ENCODE data around the gene CA11. TPM values are rescaled to one million over a fixed set of nuclear protein-coding genes. Genes with fewer than 3 reads are reported as not detected.
A peak's percentile ranks its signal among the peaks of the same experiment; 100 is the strongest.

The CA11 gene
- total RNA-seq, 2 donors from 2014 or later: 3.0 to 4.6 TPM

DNA sequence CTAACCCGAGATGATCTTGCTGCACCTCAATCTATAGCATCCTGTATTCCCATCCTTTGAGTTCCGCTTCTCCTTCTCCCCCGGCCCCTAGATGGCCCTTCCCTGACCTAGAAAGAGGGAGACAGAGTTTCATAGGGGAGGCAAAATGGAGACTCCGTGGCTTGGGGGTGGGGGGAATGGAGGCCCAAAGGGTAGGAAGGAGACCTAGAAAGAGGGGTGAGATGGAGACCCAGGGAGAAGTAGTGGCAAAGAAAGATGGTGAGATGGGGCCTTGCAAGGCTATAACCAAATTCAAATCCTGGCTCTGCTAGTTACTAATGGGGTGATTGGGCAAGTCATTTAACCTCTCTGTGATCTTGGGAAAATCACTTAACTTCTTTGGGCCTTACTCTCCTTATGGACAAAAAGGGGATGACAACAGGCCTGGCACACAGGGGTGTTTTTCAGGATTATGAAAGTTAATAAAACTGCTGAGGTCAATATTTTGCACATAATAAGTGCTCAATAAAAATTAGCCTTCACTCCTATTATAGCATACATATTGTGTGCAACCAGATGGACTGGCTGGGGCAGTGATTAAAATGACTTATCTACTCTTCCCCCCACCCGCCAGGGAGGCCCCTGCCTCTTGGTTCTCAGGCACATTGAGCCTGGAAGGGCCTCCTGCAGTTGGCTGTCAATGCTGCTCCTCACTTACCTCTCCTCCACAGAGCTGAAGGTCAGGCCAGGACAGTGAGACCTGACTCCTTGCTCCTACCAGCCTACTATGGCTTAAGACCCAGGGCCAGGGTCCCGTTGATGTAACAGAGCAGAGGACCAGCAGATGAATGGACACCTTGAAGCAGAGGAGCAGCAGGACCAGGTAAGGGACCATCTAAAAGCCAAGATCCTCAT lies 26.0 kb downstream of the CA11 start:
- TF ChIP-seq, protein P1, sequence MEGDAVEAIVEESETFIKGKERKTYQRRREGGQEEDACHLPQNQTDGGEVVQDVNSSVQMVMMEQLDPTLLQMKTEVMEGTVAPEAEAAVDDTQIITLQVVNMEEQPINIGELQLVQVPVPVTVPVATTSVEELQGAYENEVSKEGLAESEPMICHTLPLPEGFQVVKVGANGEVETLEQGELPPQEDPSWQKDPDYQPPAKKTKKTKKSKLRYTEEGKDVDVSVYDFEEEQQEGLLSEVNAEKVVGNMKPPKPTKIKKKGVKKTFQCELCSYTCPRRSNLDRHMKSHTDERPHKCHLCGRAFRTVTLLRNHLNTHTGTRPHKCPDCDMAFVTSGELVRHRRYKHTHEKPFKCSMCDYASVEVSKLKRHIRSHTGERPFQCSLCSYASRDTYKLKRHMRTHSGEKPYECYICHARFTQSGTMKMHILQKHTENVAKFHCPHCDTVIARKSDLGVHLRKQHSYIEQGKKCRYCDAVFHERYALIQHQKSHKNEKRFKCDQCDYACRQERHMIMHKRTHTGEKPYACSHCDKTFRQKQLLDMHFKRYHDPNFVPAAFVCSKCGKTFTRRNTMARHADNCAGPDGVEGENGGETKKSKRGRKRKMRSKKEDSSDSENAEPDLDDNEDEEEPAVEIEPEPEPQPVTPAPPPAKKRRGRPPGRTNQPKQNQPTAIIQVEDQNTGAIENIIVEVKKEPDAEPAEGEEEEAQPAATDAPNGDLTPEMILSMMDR (IDR thresholded peaks at IDR 0.05): peak; percentile 6
- H3K36me3 ChIP-seq: peaks cover 19% of the 10 kb centered on the region
- DNase-seq (ENCODE audit: low spot score) (no peak), ATAC-seq (ENCODE audit: insufficient number of reproducible peaks, low FRiP score, low read depth) (no peak)
- H3K27ac ChIP-seq: peak overlapping the region; percentile 93 to 97
- H3K4me1 ChIP-seq (ENCODE audit: control insufficient read depth in 1 of 2, low read depth in 2 of 2): peaks cover 33 to 56% of the 10 kb centered on the region in 2 donors
- no peaks in the 10 kb centered on the region for H3K9me3 ChIP-seq
- H3K27me3 ChIP-seq (replicated peaks; ENCODE audit: insufficient read depth): no peaks in the 10 kb centered on the region
- peak overlapping the region; percentile 95 for H3K4me3 ChIP-seq

DNA sequence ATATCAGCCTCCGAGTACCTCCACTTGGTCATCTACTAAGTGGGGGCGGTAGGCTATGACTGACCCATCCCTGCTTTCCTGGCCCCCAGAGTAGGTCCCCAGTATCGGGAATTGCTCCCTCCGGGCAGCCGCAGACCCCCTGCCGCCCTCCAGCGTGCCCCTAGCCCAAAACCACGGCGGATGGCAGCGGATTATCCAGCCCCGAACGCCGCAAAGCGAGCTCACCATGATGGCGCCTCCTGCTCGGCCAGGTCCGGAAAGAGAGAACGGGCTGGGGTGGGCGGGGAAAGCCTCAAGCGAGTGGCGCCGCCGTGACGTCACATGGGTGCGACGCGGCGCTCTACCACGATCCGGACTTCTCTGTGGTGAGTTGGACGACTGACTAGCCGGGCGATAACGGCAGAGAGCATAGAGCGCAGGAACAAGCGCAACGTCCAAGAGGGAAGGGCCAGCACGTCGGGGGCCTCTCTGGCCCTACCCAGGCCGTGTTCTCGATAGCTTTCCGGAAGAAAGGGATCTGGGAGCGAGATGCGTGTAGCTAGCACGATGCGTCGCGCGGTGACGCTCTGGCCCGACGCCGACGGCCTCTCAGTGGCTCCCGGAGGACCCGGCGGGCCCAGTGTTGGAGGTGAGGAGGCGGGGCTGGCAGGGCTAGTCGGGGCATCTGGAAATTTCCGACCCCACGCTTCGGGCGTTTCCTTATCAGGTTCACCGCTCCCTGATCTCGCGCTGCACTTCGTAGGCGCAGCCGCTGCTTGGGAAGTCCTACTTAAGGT lies 26.9 kb downstream of the CA11 start, which contains the start of the genes RPL18 and SPHK2:
RPL18 (minus strand) TSS at position 263 of the 776 bp plus-strand sequence; CDS start at position 228, 35 bp downstream.
SPHK2 (plus strand) TSS at position 591 of the 776 bp plus-strand sequence. CDS start 1,009 bp downstream, outside the sequence.
- H3K27me3 ChIP-seq (replicated peaks; ENCODE audit: insufficient read depth): no peaks in the 10 kb centered on the region
- H3K27ac ChIP-seq: peak within 1 kb of the TSS; percentile 93 to 97
- H3K9me3 ChIP-seq: no peaks in the 10 kb centered on the region
- TF ChIP-seq, protein P1 (IDR thresholded peaks at IDR 0.05): no peak
- H3K4me3 ChIP-seq: peak within 1 kb of the TSS; percentile 95
- ATAC-seq (ENCODE audit: insufficient number of reproducible peaks, low FRiP score, low read depth): peak; percentile 82
- H3K36me3 ChIP-seq: peaks cover 23% of the 10 kb centered on the region
- H3K4me1 ChIP-seq (ENCODE audit: control insufficient read depth in 1 of 2, low read depth in 2 of 2): peaks cover 27 to 49% of the 10 kb centered on the region in 2 donors
- DNase-seq (ENCODE audit: low spot score): peak; percentile 93

DNA sequence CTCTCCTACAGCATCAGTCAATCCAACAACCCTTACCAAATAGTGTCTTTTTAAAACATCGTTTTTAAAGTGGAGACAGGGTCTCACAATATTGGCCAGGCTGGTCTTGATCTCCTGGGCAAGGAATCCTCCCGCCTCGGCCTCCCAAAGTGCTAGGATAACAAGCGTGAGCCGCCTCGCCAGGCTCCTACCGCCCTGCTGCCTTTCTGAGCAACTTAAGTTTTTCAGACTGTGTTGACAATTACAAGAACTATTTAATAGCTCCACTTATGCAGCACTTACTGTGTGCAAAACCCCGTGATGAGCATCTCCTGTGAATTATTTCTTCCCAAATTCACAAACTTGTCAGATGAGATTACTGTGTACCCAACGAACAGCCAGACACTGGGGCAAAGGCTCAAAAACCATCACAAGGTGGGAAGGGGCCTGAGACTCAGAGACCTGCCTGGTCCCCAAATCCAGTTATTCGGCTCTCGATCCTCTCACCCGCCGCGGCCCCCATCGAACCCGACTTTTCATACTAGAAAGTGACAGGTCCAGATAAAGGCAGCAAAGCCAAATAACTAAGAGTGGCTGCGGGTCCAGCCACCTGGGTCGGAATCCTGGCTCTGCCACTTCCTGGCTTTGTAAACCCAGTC lies 27.6 kb downstream of the CA11 start:
- Histone ChIP-seq H3K4me1 (ENCODE audit: control insufficient read depth in 1 of 2, low read depth in 2 of 2) (peaks cover 24 to 45% of the 10 kb centered on the region in 2 donors), H3K36me3 (peaks cover 23% of the 10 kb centered on the region), H3K4me3 (peak overlapping the region; percentile 95), H3K27me3 (replicated peaks; ENCODE audit: insufficient read depth) (no peaks in the 10 kb centered on the region), H3K9me3 (no peaks in the 10 kb centered on the region), H3K27ac (peak overlapping the region; percentile 84 to 97)
- no peak for ATAC-seq (ENCODE audit: insufficient number of reproducible peaks, low FRiP score, low read depth)
- no peak for DNase-seq (ENCODE audit: low spot score)
- TF ChIP-seq, protein P1 (IDR thresholded peaks at IDR 0.05): no peak

DNA sequence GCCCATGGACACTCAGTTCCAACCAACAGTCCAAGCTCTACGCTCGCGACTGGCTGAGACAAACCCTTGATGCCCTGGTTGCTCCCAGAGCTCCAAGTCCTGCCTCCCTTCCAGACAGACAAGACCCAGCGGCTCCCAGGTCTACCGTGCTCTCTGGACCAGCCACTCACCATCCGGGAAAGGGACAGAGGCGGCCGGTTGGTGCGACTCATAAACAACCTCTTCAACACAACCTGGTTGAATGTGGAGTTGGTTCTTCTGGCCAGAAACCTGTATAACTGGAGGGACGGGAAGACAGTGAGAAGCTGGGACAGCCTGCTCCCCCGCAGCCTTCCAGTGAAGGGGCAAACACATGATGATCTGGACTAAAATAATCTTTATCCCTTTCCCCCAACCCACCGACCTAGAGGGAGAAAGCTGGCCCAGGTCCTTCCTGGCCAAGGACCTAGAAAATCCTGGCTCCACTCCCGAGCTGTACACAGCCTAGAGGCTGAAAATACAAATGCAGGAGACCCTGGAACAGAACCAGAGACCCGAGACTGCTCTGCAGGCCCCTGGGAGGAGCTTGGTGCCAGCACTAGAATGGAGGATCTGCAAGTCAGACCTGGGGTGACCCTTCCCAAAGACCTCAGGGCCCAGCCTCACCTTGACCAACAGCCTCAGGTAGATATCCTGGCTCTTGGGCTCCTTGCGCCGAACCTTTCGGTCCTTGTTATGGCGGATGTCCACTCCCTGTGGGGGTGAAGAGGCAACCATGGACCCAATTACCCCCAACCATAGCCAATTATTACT lies 28.6 kb downstream of the CA11 start:
- Histone ChIP-seq H3K4me1 (ENCODE audit: control insufficient read depth in 1 of 2, low read depth in 2 of 2) (peaks cover 17 to 34% of the 10 kb centered on the region in 2 donors), H3K4me3 (peak overlapping the region; percentile 95), H3K9me3 (no peaks in the 10 kb centered on the region), H3K27ac (no peak overlapping the region), H3K36me3 (peaks cover 23% of the 10 kb centered on the region), H3K27me3 (replicated peaks; ENCODE audit: insufficient read depth) (no peaks in the 10 kb centered on the region)
- TF ChIP-seq, protein P1 (IDR thresholded peaks at IDR 0.05): no peak
- ATAC-seq (ENCODE audit: insufficient number of reproducible peaks, low FRiP score, low read depth): no peak
- DNase-seq (ENCODE audit: low spot score): no peak

Measured in thoracic aorta (tissue), 2 donors.